ENCODE data around the gene BLOC1S4. TPM values are rescaled to one million over a fixed set of nuclear protein-coding genes. Genes with fewer than 3 reads are reported as not detected.

The BLOC1S4 gene
- total RNA-seq, 1 experiment from 2014 or later, result 15.7 TPM

- POLR2A ChIA-PET, result no interaction called here
Measured at GRCh38 chr4:6765703-6766102, 49.7 kb downstream of the BLOC1S4 start.

More at GRCh38 chr4:6765703-6766102, 49.7 kb downstream of the BLOC1S4 start:
- TF ChIP-seq, protein P1, sequence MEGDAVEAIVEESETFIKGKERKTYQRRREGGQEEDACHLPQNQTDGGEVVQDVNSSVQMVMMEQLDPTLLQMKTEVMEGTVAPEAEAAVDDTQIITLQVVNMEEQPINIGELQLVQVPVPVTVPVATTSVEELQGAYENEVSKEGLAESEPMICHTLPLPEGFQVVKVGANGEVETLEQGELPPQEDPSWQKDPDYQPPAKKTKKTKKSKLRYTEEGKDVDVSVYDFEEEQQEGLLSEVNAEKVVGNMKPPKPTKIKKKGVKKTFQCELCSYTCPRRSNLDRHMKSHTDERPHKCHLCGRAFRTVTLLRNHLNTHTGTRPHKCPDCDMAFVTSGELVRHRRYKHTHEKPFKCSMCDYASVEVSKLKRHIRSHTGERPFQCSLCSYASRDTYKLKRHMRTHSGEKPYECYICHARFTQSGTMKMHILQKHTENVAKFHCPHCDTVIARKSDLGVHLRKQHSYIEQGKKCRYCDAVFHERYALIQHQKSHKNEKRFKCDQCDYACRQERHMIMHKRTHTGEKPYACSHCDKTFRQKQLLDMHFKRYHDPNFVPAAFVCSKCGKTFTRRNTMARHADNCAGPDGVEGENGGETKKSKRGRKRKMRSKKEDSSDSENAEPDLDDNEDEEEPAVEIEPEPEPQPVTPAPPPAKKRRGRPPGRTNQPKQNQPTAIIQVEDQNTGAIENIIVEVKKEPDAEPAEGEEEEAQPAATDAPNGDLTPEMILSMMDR (IDR thresholded peaks at IDR 0.05 in 2 of 3, conservative IDR thresholded peaks at IDR 0.05 in 1 of 3; ENCODE audit: borderline replicate concordance in 1 of 3, insufficient read depth in 1 of 3, low read depth in 2 of 3, low read length in 2 of 3), result no peak
- TF ChIP-seq CBX3 (IDR thresholded peaks at IDR 0.05; ENCODE audit: low read depth), result no peak
- TF ChIP-seq RAD21 (IDR thresholded peaks at IDR 0.05; ENCODE audit: low read depth), result no peak
- ChIA-PET RAD21 (ENCODE audit: low non-redundant PET in 1 of 2, low total read pairs in 2 of 2, uncharacterized antibody in 2 of 2, unreplicated experiment in 2 of 2) (no interaction called here), CTCF (no interaction called here)
- no peaks in the 10 kb centered on the region for H3K9me3 ChIP-seq (ENCODE audit: control insufficient read depth in 1 of 2, insufficient read depth in 1 of 2, low read depth in 1 of 2, low read length in 2 of 2)
- H3K79me2 ChIP-seq (ENCODE audit: insufficient read depth, low read length), result no peaks in the 10 kb centered on the region
- H3K9me2 ChIP-seq (ENCODE audit: insufficient read depth), result no peaks in the 10 kb centered on the region
- no peaks in the 10 kb centered on the region for H3K36me3 ChIP-seq (ENCODE audit: control insufficient read depth in 1 of 2, insufficient read depth in 2 of 2, low read length in 2 of 2)
- DNase-seq (ENCODE audit: low read depth, low spot score) (no peak), ATAC-seq (no peak)
- intact Hi-C loops (cut with micrococcal nuclease), result no loop called here
- peaks cover 14 to 24% of the 10 kb centered on the region in 2 experiments for H3K4me1 ChIP-seq (ENCODE audit: control insufficient read depth in 1 of 2, insufficient read depth in 2 of 2, low read length in 2 of 2)
- H3K9ac ChIP-seq (ENCODE audit: low read length), result no peak overlapping the region
- no TSS peak for BruUV-seq (replicated peaks)
- H2AFZ ChIP-seq (ENCODE audit: low read depth, low read length, poor library complexity, severe bottlenecking), result no peak overlapping the region
- H3K4me3 ChIP-seq (replicated peaks in 1 of 2; ENCODE audit: low read depth in 1 of 2, low read length in 2 of 2), result no peak overlapping the region
- no peak overlapping the region for H3K4me2 ChIP-seq (ENCODE audit: low read length)
- no peaks in the 10 kb centered on the region for H3K27me3 ChIP-seq (ENCODE audit: insufficient read depth, low read length)
- H3K27ac ChIP-seq (ENCODE audit: low read depth, low read length), result no peak overlapping the region
- no peaks in the 10 kb centered on the region for H4K20me1 ChIP-seq (ENCODE audit: insufficient read depth)

Other genes starting within 250 kb of the BLOC1S4 start
- 32.9 TPM for gene PPP2R2C, start 243.6 kb upstream of the BLOC1S4 start, total RNA-seq (2021; ENCODE audit: unreplicated experiment)
- gene MAN2B2, start 141.0 kb upstream of the BLOC1S4 start, total RNA-seq (2021; ENCODE audit: unreplicated experiment), result 18.0 TPM
- gene MRFAP1, start 75.5 kb upstream of the BLOC1S4 start, total RNA-seq (2021; ENCODE audit: unreplicated experiment), result 313 TPM
- 4.1 TPM for gene S100P, start 22.3 kb upstream of the BLOC1S4 start, total RNA-seq (2021; ENCODE audit: unreplicated experiment)
- 43.0 TPM for gene MRFAP1L1, start 6.3 kb upstream of the BLOC1S4 start, total RNA-seq (2021; ENCODE audit: unreplicated experiment)
- 18.1 TPM for gene KIAA0232, start 66.6 kb downstream of the BLOC1S4 start, total RNA-seq (2021; ENCODE audit: unreplicated experiment)
- 62.9 TPM for gene TBC1D14, start 193.7 kb downstream of the BLOC1S4 start, total RNA-seq (2021; ENCODE audit: unreplicated experiment)